ENCODE measurements around the gene YARS2.
"Not testable (repeated sequence)": the region's sequence is repeated elsewhere in the genome, so short reads cannot be mapped to it uniquely, and the experiment has no call there.

YARS2 gene

GRCh38 chr12:32725308-32725707 lies 30.4 kb downstream of the YARS2 start:
- peaks cover 14% of the 10 kb centered on the region for H3K36me3 Mint-ChIP-seq
- H3K4me1 Mint-ChIP-seq (ENCODE audit: low read depth); H3K27ac Mint-ChIP-seq; H3K4me3 Mint-ChIP-seq; H3K9me3 Mint-ChIP-seq (ENCODE audit: low read depth); H3K27me3 Mint-ChIP-seq: not testable (repeated sequence)

GRCh38 chr12:32718926-32719325 lies 36.8 kb downstream of the YARS2 start:
- Mint-ChIP-seq H3K27ac (no peak overlapping the region), H3K9me3 (ENCODE audit: low read depth) (no peaks in the 10 kb centered on the region), H3K36me3 (peaks cover 3% of the 10 kb centered on the region), H3K4me3 (no peak overlapping the region), H3K27me3 (no peaks in the 10 kb centered on the region), H3K4me1 (ENCODE audit: low read depth) (no peaks in the 10 kb centered on the region)

GRCh38 chr12:32714772-32715171 lies 40.9 kb downstream of the YARS2 start:
- H3K9me3 Mint-ChIP-seq (ENCODE audit: low read depth), result no peaks in the 10 kb centered on the region
- no peak overlapping the region for H3K27ac Mint-ChIP-seq
- H3K36me3 Mint-ChIP-seq, result peaks cover 11% of the 10 kb centered on the region
- H3K4me3 Mint-ChIP-seq, result no peak overlapping the region
- no peaks in the 10 kb centered on the region for H3K4me1 Mint-ChIP-seq (ENCODE audit: low read depth)
- no peaks in the 10 kb centered on the region for H3K27me3 Mint-ChIP-seq

GRCh38 chr12:32708926-32709325 lies 46.8 kb downstream of the YARS2 start:
- Mint-ChIP-seq H3K4me3 (no peak overlapping the region), H3K27ac (no peak overlapping the region), H3K9me3 (ENCODE audit: low read depth) (no peaks in the 10 kb centered on the region), H3K4me1 (ENCODE audit: low read depth) (peaks cover 3% of the 10 kb centered on the region), H3K36me3 (peaks cover 11% of the 10 kb centered on the region), H3K27me3 (no peaks in the 10 kb centered on the region)

GRCh38 chr12:32706335-32707024 lies 49.2 kb downstream of the YARS2 start:
- peaks cover 3% of the 10 kb centered on the region for H3K4me1 Mint-ChIP-seq (ENCODE audit: low read depth)
- no peaks in the 10 kb centered on the region for H3K27me3 Mint-ChIP-seq
- H3K27ac Mint-ChIP-seq, result no peak overlapping the region
- peaks cover 8% of the 10 kb centered on the region for H3K36me3 Mint-ChIP-seq
- H3K9me3 Mint-ChIP-seq (ENCODE audit: low read depth), result no peaks in the 10 kb centered on the region
- H3K4me3 Mint-ChIP-seq, result no peak overlapping the region

GRCh38 chr12:32705783-32706182 lies 49.9 kb downstream of the YARS2 start:
- no peak overlapping the region for H3K27ac Mint-ChIP-seq
- peaks cover 2% of the 10 kb centered on the region for H3K36me3 Mint-ChIP-seq
- H3K4me1 Mint-ChIP-seq (ENCODE audit: low read depth), result peaks cover 3% of the 10 kb centered on the region
- no peaks in the 10 kb centered on the region for H3K27me3 Mint-ChIP-seq
- no peaks in the 10 kb centered on the region for H3K9me3 Mint-ChIP-seq (ENCODE audit: low read depth)
- H3K4me3 Mint-ChIP-seq, result no peak overlapping the region

GRCh38 chr12:32702946-32703345 lies 52.8 kb downstream of the YARS2 start:
- Mint-ChIP-seq H3K9me3 (ENCODE audit: low read depth) (no peaks in the 10 kb centered on the region), H3K36me3 (peaks cover 2% of the 10 kb centered on the region), H3K27ac (no peak overlapping the region)

GRCh38 chr12:32702473-32702872 lies 53.2 kb downstream of the YARS2 start:
- Mint-ChIP-seq H3K4me3 (no peak overlapping the region), H3K27me3 (no peaks in the 10 kb centered on the region), H3K27ac (no peak overlapping the region), H3K36me3 (peaks cover 2% of the 10 kb centered on the region), H3K4me1 (ENCODE audit: low read depth) (peaks cover 6% of the 10 kb centered on the region), H3K9me3 (ENCODE audit: low read depth) (no peaks in the 10 kb centered on the region)

More at GRCh38 chr12:32702946-32703345, 52.8 kb downstream of the YARS2 start:
- H3K27me3 Mint-ChIP-seq, result no peaks in the 10 kb centered on the region
- H3K4me3 Mint-ChIP-seq, result no peak overlapping the region
- peaks cover 5% of the 10 kb centered on the region for H3K4me1 Mint-ChIP-seq (ENCODE audit: low read depth)

GRCh38 chr12:32699437-32699836 lies 56.3 kb downstream of the YARS2 start:
- H3K27me3 Mint-ChIP-seq; H3K9me3 Mint-ChIP-seq (ENCODE audit: low read depth); H3K36me3 Mint-ChIP-seq; H3K4me3 Mint-ChIP-seq; H3K27ac Mint-ChIP-seq; H3K4me1 Mint-ChIP-seq (ENCODE audit: low read depth): not testable (repeated sequence)

- H3K27ac Mint-ChIP-seq, result no peak overlapping the region
- peaks cover 8% of the 10 kb centered on the region for H3K36me3 Mint-ChIP-seq
- H3K4me1 Mint-ChIP-seq (ENCODE audit: low read depth), result peaks cover 14% of the 10 kb centered on the region
- H3K9me3 Mint-ChIP-seq (ENCODE audit: low read depth), result no peaks in the 10 kb centered on the region
- H3K4me3 Mint-ChIP-seq, result no peak overlapping the region
- no peaks in the 10 kb centered on the region for H3K27me3 Mint-ChIP-seq
Measured at GRCh38 chr12:32698285-32698684, 57.4 kb downstream of the YARS2 start.

- peaks cover 21% of the 10 kb centered on the region for H3K4me1 Mint-ChIP-seq (ENCODE audit: low read depth)
- peaks cover 7% of the 10 kb centered on the region for H3K36me3 Mint-ChIP-seq
- H3K4me3 Mint-ChIP-seq, result no peak overlapping the region
- no peak overlapping the region for H3K27ac Mint-ChIP-seq
- H3K27me3 Mint-ChIP-seq, result no peaks in the 10 kb centered on the region
- H3K9me3 Mint-ChIP-seq (ENCODE audit: low read depth), result no peaks in the 10 kb centered on the region
Measured at GRCh38 chr12:32697445-32697844, 58.3 kb downstream of the YARS2 start.

Data from activated naive CD8-positive, alpha-beta T cell (primary cell).